Stimulated activated naive B cell treated with anti-CD40 and anti-IgM and Interleukin-4, amounts not matched to agents 10 μg/mL and 1 μg/mL and 100 μg/mL, for 72 hours (primary cell): ENCODE results near the gene USP2.

ENCODE experiments used
- ATAC-seq, 2 donors: fragments of 150-1000 bp; cut with Tn5 transposase; replicated peaks; 2 replicates each; pipeline ENCODE4 v1.10.0; 2021; ENCODE audit warnings: moderate library complexity in 1 of 2
- DNase-seq: peaks from one replicate; pipeline ENCODE4 v3.0.0; 2021
- H3K27ac Mint-ChIP-seq: one replicate; pipeline ENCODE4 v1.8.0; 2022; ENCODE audit warnings: mild to moderate bottlenecking, mixed read lengths
- H3K27me3 Mint-ChIP-seq, 2 donors: one replicate each; pipeline ENCODE4 v1.8.0; 2022; ENCODE audit warnings: mixed read lengths in 2 of 2
- H3K36me3 Mint-ChIP-seq, 2 donors: one replicate each; pipeline ENCODE4 v1.8.0; 2022; ENCODE audit warnings: mixed read lengths in 2 of 2, mild to moderate bottlenecking in 1 of 2
- H3K4me1 Mint-ChIP-seq, 2 donors: one replicate each; pipeline ENCODE4 v1.8.0; 2022; ENCODE audit warnings: mixed read lengths in 2 of 2, mild to moderate bottlenecking in 1 of 2
- H3K4me3 Mint-ChIP-seq, 2 donors: one replicate each; pipeline ENCODE4 v1.8.0; 2022; ENCODE audit warnings: mild to moderate bottlenecking in 2 of 2, mixed read lengths in 2 of 2, moderate library complexity in 1 of 2
- H3K9me3 Mint-ChIP-seq, 2 donors: one replicate each; pipeline ENCODE4 v1.8.0; 2022; ENCODE audit warnings: mixed read lengths in 2 of 2, mild to moderate bottlenecking in 1 of 2

Gene USP2

GRCh38 chr11:119340335-119341221, 40.9 kb downstream of the USP2 start, which contains the start of gene C1QTNF5:
Gene C1QTNF5, minus strand, starts transcription at chr11:119340883. Its CDS starts 486 bp downstream, at chr11:119340397.
- ATAC-seq: peak in 1 of 2 donors; percentile 7
- no peak for DNase-seq
- Mint-ChIP-seq H3K36me3 (peaks cover 9 to 32% of the 10 kb centered on the region in 2 donors), H3K4me1 (peaks cover 28 to 53% of the 10 kb centered on the region in 2 donors), H3K9me3 (no peaks in the 10 kb centered on the region), H3K4me3 (peak within 1 kb of the TSS in 1 of 2 donors; percentile 2), H3K27me3 (peaks cover 56 to 63% of the 10 kb centered on the region in 2 donors), H3K27ac (no peak within 1 kb of the TSS)

DNA sequence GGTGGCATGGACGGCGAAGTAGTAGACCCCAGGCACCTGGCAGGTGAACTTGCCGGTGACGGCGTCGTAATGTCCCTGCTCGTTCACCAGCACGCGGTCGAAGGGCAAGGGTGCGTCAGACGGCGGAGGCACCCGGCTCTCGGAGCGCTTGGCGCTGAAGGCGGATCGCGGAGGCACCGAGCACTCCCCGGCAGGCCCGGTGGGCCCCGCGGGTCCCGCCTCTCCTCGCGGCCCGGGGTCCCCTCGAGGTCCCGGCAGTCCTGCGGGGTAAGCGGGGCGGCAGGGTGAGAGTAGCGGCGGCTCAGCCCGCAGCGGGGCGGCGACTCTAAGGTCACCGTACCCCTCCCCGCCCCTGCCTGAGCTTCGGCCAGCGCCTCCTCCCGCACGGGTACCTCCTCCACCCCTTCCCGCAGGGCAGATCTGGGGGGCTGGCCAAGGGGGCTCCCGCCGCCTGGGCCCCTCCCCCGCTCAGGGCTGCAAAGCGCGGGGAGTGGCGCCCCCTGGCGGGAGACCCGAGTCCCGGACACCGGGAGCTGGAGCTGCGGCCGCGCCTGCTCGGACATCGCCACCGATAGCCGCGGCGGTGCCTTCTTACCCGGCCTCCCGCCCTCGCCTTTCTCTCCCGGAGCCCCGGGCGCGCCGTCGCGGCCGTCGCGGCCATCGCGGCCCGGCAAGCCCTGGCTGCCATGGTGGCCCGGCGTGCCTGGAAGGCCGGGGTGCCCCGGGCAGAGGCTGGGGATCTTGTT, 41.7 kb downstream of the USP2 start:
- DNase-seq: no peak
- H3K27me3 Mint-ChIP-seq: peaks cover 50 to 56% of the 10 kb centered on the region in 2 donors
- H3K36me3 Mint-ChIP-seq: peaks cover 9 to 32% of the 10 kb centered on the region in 2 donors
- peaks cover 36 to 61% of the 10 kb centered on the region in 2 donors for H3K4me1 Mint-ChIP-seq
- peak overlapping the region; percentile 54 to 68 for H3K4me3 Mint-ChIP-seq
- no peak overlapping the region for H3K27ac Mint-ChIP-seq
- H3K9me3 Mint-ChIP-seq: no peaks in the 10 kb centered on the region
- peak; percentile 26 to 40 for ATAC-seq

DNA sequence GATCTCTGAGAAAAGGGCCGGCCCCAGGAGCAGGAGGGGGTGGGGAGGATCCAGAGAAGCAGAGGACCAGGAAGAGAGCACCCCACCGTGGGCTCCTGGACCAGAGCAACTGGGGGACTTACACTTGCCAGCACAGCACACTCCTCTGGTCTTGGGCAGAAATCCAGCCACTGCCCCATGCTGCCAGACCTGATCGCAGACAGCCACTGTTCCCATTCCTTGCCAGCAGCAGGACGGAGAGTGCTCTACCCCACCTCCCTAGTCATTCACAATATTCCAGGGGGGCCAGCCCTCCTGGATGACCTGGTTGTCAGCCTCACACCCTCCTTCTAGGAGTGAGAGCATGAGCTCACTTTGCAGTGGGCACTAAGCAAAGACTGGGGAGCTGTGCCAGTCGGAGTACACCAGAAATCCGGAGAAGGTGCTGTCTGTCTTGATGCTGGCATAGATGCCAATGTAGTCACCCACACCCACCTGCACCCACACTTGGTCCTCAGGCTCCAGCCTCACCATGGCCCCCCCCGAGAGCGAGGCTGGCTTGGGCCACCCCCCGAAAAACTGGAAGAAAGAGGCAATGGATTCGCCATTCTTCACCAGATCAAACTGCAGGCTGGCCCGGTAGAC, 42.4 kb downstream of the USP2 start:
- Mint-ChIP-seq H3K27me3 (peaks cover 44 to 50% of the 10 kb centered on the region in 2 donors), H3K27ac (no peak overlapping the region), H3K4me3 (peak overlapping the region; percentile 54 to 68), H3K36me3 (peaks cover 9 to 32% of the 10 kb centered on the region in 2 donors), H3K9me3 (no peaks in the 10 kb centered on the region), H3K4me1 (peaks cover 36 to 62% of the 10 kb centered on the region in 2 donors)
- no peak for ATAC-seq
- DNase-seq: no peak

- ATAC-seq (peak in 1 of 2 donors; percentile 31), DNase-seq (no peak)
- H3K9me3 Mint-ChIP-seq: no peaks in the 10 kb centered on the region
- no peak overlapping the region for H3K4me3 Mint-ChIP-seq
- peak overlapping the region; percentile 9 for H3K27ac Mint-ChIP-seq
- H3K27me3 Mint-ChIP-seq: peaks cover 38 to 44% of the 10 kb centered on the region in 2 donors
- H3K36me3 Mint-ChIP-seq: peaks cover 9 to 32% of the 10 kb centered on the region in 2 donors
- H3K4me1 Mint-ChIP-seq: peaks cover 36 to 62% of the 10 kb centered on the region in 2 donors
Observed at GRCh38 chr11:119338318-119338890, 43.1 kb downstream of the USP2 start.

GRCh38 chr11:119337581-119338317, 43.7 kb downstream of the USP2 start:
- Mint-ChIP-seq H3K36me3 (peaks cover 9 to 32% of the 10 kb centered on the region in 2 donors), H3K27me3 (peaks cover 32 to 37% of the 10 kb centered on the region in 2 donors), H3K4me3 (no peak overlapping the region), H3K4me1 (peaks cover 38 to 62% of the 10 kb centered on the region in 2 donors), H3K9me3 (no peaks in the 10 kb centered on the region), H3K27ac (no peak overlapping the region)
- ATAC-seq (no peak), DNase-seq (no peak)

DNA sequence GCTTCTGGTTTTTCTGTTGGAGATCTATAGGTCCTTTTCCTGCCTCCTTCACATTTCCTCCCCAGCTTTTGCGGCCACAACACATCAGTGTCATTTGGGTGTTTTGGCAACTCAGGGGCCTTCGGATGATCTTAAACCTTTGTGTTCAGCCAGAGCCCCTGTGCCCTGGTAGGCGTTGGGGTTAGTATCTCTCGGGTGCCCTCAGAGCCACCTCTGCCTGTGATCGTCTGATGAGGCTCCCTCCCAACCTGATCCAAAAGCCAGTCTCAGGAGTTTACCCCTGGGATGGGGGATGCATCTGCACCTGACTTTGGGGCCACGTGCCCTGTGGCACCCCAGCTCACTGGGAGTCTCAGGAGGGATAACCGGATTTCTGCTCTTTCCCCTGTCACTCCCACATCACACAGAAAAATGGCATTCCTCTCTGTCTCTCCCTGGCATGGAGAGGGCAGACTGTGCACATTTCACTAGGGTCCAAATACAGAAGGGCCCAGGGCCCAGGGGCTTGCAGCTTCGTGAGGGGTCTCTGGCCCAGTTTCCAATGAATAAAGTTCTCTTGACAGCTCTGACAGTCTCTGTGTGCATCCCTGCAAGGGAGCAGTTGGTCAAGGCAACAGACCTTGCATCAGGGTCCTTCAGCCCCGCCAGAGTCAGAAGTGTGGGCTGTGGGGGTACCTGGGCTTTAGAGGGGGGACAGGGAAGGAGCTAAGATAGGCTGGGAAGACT, 44.6 kb downstream of the USP2 start:
- Mint-ChIP-seq H3K4me1 (peaks cover 40 to 62% of the 10 kb centered on the region in 2 donors), H3K9me3 (no peaks in the 10 kb centered on the region), H3K36me3 (peaks cover 9 to 32% of the 10 kb centered on the region in 2 donors), H3K4me3 (no peak overlapping the region), H3K27me3 (peaks cover 25 to 31% of the 10 kb centered on the region in 2 donors), H3K27ac (no peak overlapping the region)
- DNase-seq (no peak), ATAC-seq (no peak)

DNA sequence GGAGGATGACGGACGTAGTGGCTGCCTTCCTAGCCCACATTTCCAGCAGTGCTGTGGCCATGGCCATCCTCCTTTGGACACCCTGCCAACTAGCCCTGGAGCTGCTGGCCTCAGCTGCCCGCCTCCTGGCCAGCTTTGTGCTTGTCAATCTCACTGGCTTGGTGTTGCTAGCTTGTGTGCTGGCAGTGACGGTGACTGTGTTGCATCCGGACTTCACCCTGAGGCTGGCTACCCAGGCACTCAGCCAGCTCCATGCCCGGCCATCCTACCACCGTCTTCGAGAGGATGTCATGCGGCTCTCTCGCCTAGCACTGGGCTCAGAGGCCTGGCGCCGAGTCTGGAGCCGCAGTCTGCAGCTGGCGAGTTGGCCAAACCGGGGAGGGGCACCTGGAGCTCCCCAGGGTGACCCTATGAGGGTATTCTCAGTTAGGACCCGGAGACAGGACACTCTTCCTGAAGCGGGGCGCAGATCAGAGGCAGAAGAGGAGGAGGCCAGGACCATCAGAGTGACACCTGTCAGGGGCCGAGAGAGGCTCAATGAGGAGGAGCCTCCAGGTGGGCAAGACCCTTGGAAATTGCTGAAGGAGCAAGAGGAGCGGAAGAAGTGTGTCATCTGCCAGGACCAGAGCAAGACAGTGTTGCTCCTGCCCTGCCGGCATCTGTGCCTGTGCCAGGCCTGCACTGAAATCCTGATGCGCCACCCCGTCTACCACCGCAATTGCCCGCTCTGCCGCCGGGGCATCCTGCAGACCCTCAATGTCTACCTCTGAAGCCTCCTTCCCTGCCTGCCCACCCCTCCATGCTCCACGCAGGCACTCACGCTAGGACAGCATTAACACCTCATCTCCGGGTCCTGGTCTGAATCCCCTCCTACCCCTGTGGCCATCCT, 45.6 kb downstream of the USP2 start:
- peak overlapping the region; percentile 90 to 99 for H3K4me3 Mint-ChIP-seq
- ATAC-seq (no peak), DNase-seq (no peak)
- no peaks in the 10 kb centered on the region for H3K9me3 Mint-ChIP-seq
- peaks cover 33 to 52% of the 10 kb centered on the region in 2 donors for H3K4me1 Mint-ChIP-seq
- H3K27me3 Mint-ChIP-seq: peaks cover 16 to 21% of the 10 kb centered on the region in 2 donors
- H3K36me3 Mint-ChIP-seq: peaks cover 9 to 32% of the 10 kb centered on the region in 2 donors
- peak overlapping the region; percentile 99 for H3K27ac Mint-ChIP-seq

GRCh38 chr11:119335091-119335654, 46.3 kb downstream of the USP2 start:
- Mint-ChIP-seq H3K9me3 (no peaks in the 10 kb centered on the region), H3K27me3 (peaks cover 15 to 17% of the 10 kb centered on the region in 2 donors), H3K4me3 (peak overlapping the region; percentile 90 to 99), H3K4me1 (peaks cover 31 to 48% of the 10 kb centered on the region in 2 donors), H3K27ac (peak overlapping the region; percentile 99), H3K36me3 (peaks cover 9 to 32% of the 10 kb centered on the region in 2 donors)
- no peak for DNase-seq
- ATAC-seq: no peak

- Mint-ChIP-seq H3K27ac (peak within 1 kb of the TSS; percentile 99), H3K27me3 (peaks cover 13 to 16% of the 10 kb centered on the region in 2 donors), H3K4me1 (peaks cover 30 to 46% of the 10 kb centered on the region in 2 donors), H3K36me3 (peaks cover 9 to 31% of the 10 kb centered on the region in 2 donors), H3K4me3 (peak within 1 kb of the TSS; percentile 90 to 99), H3K9me3 (no peaks in the 10 kb centered on the region)
- peak; percentile 97 to 98 for ATAC-seq
- peak; percentile 90 for DNase-seq
Observed at GRCh38 chr11:119334174-119334930, 47.1 kb downstream of the USP2 start, which contains the start of gene RNF26. Gene RNF26, plus strand, starts transcription at chr11:119334527. Its CDS starts 596 bp downstream, at chr11:119335123.

DNA sequence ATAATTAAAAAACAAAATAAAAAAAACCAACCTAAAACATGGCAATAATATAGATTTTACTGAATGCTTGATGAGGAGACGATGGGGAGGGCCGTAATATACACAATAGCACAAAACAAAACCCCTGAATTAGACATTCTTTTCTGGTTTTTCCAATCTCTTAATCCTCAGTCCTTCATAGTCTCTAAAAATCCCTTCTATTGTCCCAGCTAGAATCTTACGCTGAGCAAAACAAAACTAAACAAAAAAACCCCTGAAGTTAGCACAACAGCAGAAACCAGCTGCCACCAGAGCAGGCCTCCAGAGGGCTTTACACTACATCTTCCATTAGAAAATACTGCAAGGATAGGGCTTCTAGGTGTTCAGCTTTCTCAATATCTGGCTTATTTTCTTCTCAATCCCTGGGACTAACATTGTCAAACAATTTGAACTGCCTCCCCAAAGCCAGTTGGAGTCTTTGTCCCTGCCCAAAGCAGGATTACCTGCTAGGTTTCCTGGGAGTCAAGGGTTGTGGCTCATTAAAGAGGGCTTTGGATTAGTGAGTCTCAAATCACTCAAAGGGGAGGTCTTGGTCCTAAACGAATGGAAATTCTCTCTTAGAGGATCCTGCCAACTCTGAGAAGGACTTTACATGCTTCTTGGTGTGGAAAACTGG, 49.3 kb downstream of the USP2 start:
- Mint-ChIP-seq H3K4me3 (no peak overlapping the region), H3K9me3 (no peaks in the 10 kb centered on the region), H3K36me3 (peaks cover 5 to 14% of the 10 kb centered on the region in 2 donors), H3K27ac (no peak overlapping the region), H3K4me1 (peaks cover 23 to 26% of the 10 kb centered on the region in 2 donors), H3K27me3 (peaks cover 0 to 4% of the 10 kb centered on the region in 2 donors)
- DNase-seq (no peak), ATAC-seq (no peak)

DNA sequence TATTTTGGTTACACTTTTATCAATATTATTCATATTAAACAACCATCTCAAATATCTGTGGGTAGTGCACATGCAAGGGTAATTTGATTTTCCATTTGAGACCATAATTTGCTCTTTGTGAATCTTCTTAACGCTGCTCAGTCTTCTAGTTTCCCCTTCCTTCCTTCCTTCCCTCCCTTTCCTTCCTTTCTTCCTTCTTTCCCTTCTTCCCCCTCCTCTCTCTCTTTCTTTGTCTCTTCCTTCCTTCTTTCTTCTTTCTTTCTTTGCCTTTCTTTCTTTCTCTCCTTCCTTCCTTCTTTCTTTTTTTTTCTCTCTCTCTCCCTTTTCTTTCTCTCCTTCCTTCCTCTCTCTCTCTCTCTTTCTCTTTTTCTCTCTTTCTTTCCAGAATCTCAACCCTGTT, 51.3 kb downstream of the USP2 start:
- Mint-ChIP-seq H3K27me3 (peaks cover 0 to 4% of the 10 kb centered on the region in 2 donors), H3K4me1 (peaks cover 6 to 8% of the 10 kb centered on the region in 2 donors), H3K36me3 (no peaks in the 10 kb centered on the region), H3K9me3 (no peaks in the 10 kb centered on the region), H3K4me3 (no peak overlapping the region), H3K27ac (no peak overlapping the region)
- ATAC-seq (no peak), DNase-seq (no peak)
